MCF 10A (cell line): Measurements from ENCODE around the gene CD44. TPM values are rescaled to one million over a fixed set of nuclear protein-coding genes. Genes with fewer than 3 reads are reported as not detected.

Source experiments
- BruUV-seq: library from RNA; stranded (reverse); fragments of 400-500 nt; replicated peaks from 2 replicates; lab custom pipeline; 2021; lab: Mats Ljungman, UMichigan
- CTCF ChIA-PET: fragments of 300-600 bp; sonication (Branson Sonifier 250); formaldehyde crosslinking; extraction: SDS; loops from one replicate; lab custom pipeline; 2021; ENCODE audit warnings: antibody characterized with exemption, inconsistent platforms; lab: Yijun Ruan, JAX
- POLR2A ChIA-PET: fragments of 300-600, 350-650 bp; sonication (Branson Sonifier 250); formaldehyde crosslinking; extraction: SDS; loops from one replicate; lab custom pipeline; 2020; ENCODE audit warnings: antibody characterized with exemption, inconsistent platforms; lab: Yijun Ruan, JAX
- DNase-seq: peaks from one replicate; pipeline ENCODE4 v3.0.0-alpha.2; 2018; ENCODE audit not compliant: unreplicated experiment
- H3K27ac Mint-ChIP-seq: one replicate; pipeline ENCODE4 v1.8.0; 2022; ENCODE audit warnings: mild to moderate bottlenecking, low read depth, mixed read lengths; ENCODE audit not compliant: unreplicated experiment
- H3K27me3 Mint-ChIP-seq: one replicate; pipeline ENCODE4 v1.8.0; 2022; ENCODE audit warnings: mixed read lengths; ENCODE audit not compliant: insufficient read depth, unreplicated experiment
- H3K36me3 Mint-ChIP-seq: one replicate; pipeline ENCODE4 v1.8.0; 2022; ENCODE audit warnings: mild to moderate bottlenecking, moderate library complexity, mixed read lengths; ENCODE audit not compliant: insufficient read depth, unreplicated experiment
- H3K4me1 Mint-ChIP-seq: one replicate; pipeline ENCODE4 v1.8.0; 2022; ENCODE audit warnings: mixed read lengths; ENCODE audit not compliant: insufficient read depth, unreplicated experiment
- H3K4me3 Mint-ChIP-seq: one replicate; pipeline ENCODE4 v1.8.0; 2022; ENCODE audit warnings: mild to moderate bottlenecking, moderate library complexity, mixed read lengths; ENCODE audit not compliant: unreplicated experiment
- H3K9me3 Mint-ChIP-seq: one replicate; pipeline ENCODE4 v1.8.0; 2022; ENCODE audit warnings: mixed read lengths; ENCODE audit not compliant: unreplicated experiment
- CTCF ChIP-seq: fragments of 200-600 bp; IDR thresholded peaks from one replicate; pipeline ENCODE4 v1.8.0; 2022; ENCODE audit warnings: antibody characterized with exemption, mild to moderate bottlenecking; ENCODE audit not compliant: unreplicated experiment
- intact Hi-C: fragments of 100-400 bp; cut with micrococcal nuclease; formaldehyde crosslinking; loops from 2 replicates; pipeline ENCODE4 v1.14.1; 2022
- total RNA-seq: library from RNA; stranded (reverse); gene quantifications from 2 replicates; pipeline ENCODE4 v1.2.3, GENCODE V29; 2022

Gene CD44
- total RNA-seq, 1 experiment from 2014 or later = 446 TPM

DNA sequence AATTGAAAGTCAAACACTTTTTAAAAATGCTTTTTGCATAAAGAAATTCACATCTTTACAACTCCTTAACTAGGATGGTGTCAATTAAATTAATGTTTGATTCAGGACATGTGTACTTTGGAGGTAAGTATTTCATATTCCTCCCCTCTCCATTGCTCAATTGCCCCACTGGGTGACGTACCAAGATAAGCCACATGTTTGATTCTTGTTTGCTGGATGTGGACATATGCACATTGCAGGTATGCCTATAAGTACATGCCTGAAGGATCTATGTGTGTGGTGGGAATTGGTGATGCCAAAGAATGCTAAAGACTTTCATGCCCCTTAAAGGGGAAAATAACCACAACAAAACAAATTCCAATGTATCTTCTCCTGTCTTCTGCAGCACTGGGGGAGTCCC lies 5.8 kb downstream of the CD44 start:
- peak overlapping the region; percentile 73 for H3K27ac Mint-ChIP-seq
- ChIA-PET CTCF (interaction anchor here (0.9 to 2.2 kb wide), 4 partner anchors 14 to 225 kb away, joined by 3 to 8 read pairs (median 4); no protein-coding TSS in a partner anchor), POLR2A (interaction anchor here (0.6 to 8.4 kb wide), 12 partner anchors 17 to 680 kb away, joined by 3 to 233 read pairs (median 6); no protein-coding TSS in a partner anchor)
- H3K36me3 Mint-ChIP-seq = peaks cover 22% of the 10 kb centered on the region
- no peaks in the 10 kb centered on the region for H3K27me3 Mint-ChIP-seq
- H3K4me3 Mint-ChIP-seq = peak overlapping the region; percentile 35
- no TSS peak for BruUV-seq
- intact Hi-C loops = loop anchor here (1.0 to 5.0 kb wide), 7 partner anchors 22 to 242 kb away; no protein-coding TSS in a partner anchor
- peaks cover 57% of the 10 kb centered on the region for H3K4me1 Mint-ChIP-seq
- peak; percentile 76 for DNase-seq
- no peaks in the 10 kb centered on the region for H3K9me3 Mint-ChIP-seq
- TF ChIP-seq CTCF = no peak

GRCh38 chr11:35145271-35145670 lies 6.3 kb downstream of the CD44 start:
- ChIA-PET POLR2A (interaction anchor here (0.6 to 8.4 kb wide), 7 partner anchors 16 to 1435 kb away, joined by 3 to 233 read pairs (median 3); no protein-coding TSS in a partner anchor), CTCF (interaction anchor here (0.9 to 2.2 kb wide), 4 partner anchors 13 to 247 kb away, joined by 3 to 9 read pairs (median 6); no protein-coding TSS in a partner anchor)
- Mint-ChIP-seq H3K36me3 (peaks cover 22% of the 10 kb centered on the region), H3K27ac (peak overlapping the region; percentile 73), H3K27me3 (no peaks in the 10 kb centered on the region), H3K9me3 (no peaks in the 10 kb centered on the region), H3K4me3 (peak overlapping the region; percentile 35), H3K4me1 (peaks cover 57% of the 10 kb centered on the region)
- TF ChIP-seq CTCF = no peak
- intact Hi-C loops = loop anchor here (2.0 kb wide), 4 partner anchors 22 to 218 kb away; no protein-coding TSS in a partner anchor
- DNase-seq = peak; percentile 33
- BruUV-seq = no TSS peak

DNA sequence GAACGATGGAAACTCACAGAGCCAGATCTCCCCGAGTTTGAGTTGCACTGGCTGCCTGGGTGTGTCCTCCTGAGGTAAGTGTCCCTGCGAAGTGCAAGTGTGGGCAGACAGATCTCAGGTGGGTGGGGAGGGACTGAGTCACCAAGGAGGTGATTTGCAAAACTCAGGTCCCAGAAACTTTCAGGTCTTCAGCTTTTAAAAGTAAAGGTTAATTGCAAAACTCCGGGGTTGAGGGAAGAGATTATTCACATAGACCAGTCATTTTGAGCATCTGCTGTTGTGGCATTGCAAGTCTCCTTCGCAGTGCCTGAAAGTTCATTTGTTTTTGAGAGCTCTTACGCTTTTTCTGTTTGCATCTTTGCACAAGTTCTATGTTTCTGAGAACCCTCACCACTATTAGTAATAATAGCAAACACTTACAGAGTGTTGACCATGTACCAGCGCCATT lies 7.1 kb downstream of the CD44 start:
- Mint-ChIP-seq H3K27me3 (no peaks in the 10 kb centered on the region), H3K4me1 (peaks cover 60% of the 10 kb centered on the region), H3K36me3 (peaks cover 30% of the 10 kb centered on the region), H3K4me3 (peak overlapping the region; percentile 35), H3K27ac (peak overlapping the region; percentile 73), H3K9me3 (no peaks in the 10 kb centered on the region)
- ChIA-PET POLR2A (interaction anchor here (0.6 to 8.4 kb wide), 15 partner anchors 15 to 236 kb away, joined by 3 to 233 read pairs (median 3); no protein-coding TSS in a partner anchor), CTCF (interaction anchor here (0.6 to 2.2 kb wide), 7 partner anchors 12 to 246 kb away, joined by 3 to 9 read pairs (median 5); no protein-coding TSS in a partner anchor)
- no peak for TF ChIP-seq CTCF
- BruUV-seq = no TSS peak
- DNase-seq = peak; percentile 82
- intact Hi-C loops = no loop called here

DNA sequence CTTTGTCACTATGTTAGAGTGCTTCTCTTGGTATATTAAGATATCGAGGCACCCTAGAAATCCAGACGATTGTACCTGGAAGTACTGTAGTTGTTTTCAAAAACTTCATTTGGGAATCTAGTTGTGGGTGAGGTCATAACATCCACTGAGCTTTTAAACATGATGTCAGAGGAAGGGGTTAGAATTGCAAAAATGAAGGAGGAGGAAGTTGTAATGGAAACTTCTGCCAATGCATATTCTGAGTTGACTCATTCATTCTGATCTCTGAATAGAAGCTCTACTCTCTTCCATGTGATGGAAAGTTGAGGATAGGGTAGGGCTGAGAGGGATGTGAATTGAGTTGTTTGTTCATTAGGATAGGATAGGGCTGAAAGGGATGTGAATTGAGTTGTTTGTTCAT lies 7.7 kb downstream of the CD44 start:
- DNase-seq = no peak
- ChIA-PET POLR2A (interaction anchor here (0.6 to 8.4 kb wide), 14 partner anchors 15 to 236 kb away, joined by 3 to 233 read pairs (median 4); no protein-coding TSS in a partner anchor), CTCF (interaction anchor here (1.2 to 2.2 kb wide), 5 partner anchors 12 to 241 kb away, joined by 4 to 9 read pairs (median 7); no protein-coding TSS in a partner anchor)
- Mint-ChIP-seq H3K9me3 (no peaks in the 10 kb centered on the region), H3K27ac (peak overlapping the region; percentile 73), H3K4me3 (peak overlapping the region; percentile 35), H3K36me3 (peaks cover 31% of the 10 kb centered on the region), H3K27me3 (no peaks in the 10 kb centered on the region), H3K4me1 (peaks cover 58% of the 10 kb centered on the region)
- BruUV-seq = no TSS peak
- no peak for TF ChIP-seq CTCF
- intact Hi-C loops = no loop called here
